Measurements from ENCODE around the gene WDR77. TPM values are rescaled to one million over a fixed set of nuclear protein-coding genes. Genes with fewer than 3 reads are reported as not detected.

WDR77 gene
- 10 to 100 TPM; 40.3 to 43.2 (median 41.0) TPM for polyA plus RNA-seq (ENCODE audit: insufficient read length in 4 of 4)

GRCh38 chr1:111448918-111449702, at the start of gene WDR77, which contains the start of gene ATP5PB:
WDR77 (minus strand) TSS chr1:111449256; CDS start chr1:111449169, 87 bp downstream.
ATP5PB (plus strand) TSS chr1:111449464; CDS start chr1:111449542, 78 bp downstream.
- peak; percentile 92 to 99 (median 98) for DNase-seq (ENCODE audit: low read depth in 4 of 4, low spot score in 3 of 4)

DNA sequence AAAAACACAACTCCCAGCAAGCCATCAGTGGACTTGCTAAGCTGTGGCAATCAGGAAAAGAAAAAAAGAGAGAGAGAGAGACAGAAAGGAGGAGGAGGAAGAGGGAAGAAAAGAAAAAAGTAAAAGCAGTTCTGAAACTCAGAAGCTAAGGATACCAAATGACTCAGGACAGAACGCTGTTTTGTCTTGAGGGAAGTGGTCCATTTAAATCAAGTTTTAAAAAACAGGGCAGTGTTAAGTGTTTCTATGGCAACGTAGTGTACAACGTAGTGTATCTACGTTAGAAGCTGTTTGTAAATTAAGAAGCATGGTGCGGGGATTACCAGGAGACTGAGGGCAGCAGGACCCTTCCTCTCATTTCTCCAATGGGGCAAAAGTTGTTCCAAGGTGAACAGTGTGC, 48.5 kb upstream of the WDR77 start:
- DNase-seq (ENCODE audit: low read depth in 4 of 4, low spot score in 3 of 4) = no peak

GRCh38 chr1:111496398-111496797, 47.3 kb upstream of the WDR77 start:
- DNase-seq (ENCODE audit: low read depth in 4 of 4, low spot score in 3 of 4) = no peak

GRCh38 chr1:111491070-111491469, 42.0 kb upstream of the WDR77 start:
- no peak for DNase-seq (ENCODE audit: low read depth in 4 of 4, low spot score in 3 of 4)

GRCh38 chr1:111490220-111490619, 41.2 kb upstream of the WDR77 start:
- DNase-seq (ENCODE audit: low read depth in 4 of 4, low spot score in 3 of 4) = no peak

- no peak for DNase-seq (ENCODE audit: low read depth in 4 of 4, low spot score in 3 of 4)
Measured at GRCh38 chr1:111489604-111490003, 40.5 kb upstream of the WDR77 start.

- DNase-seq (ENCODE audit: low read depth in 4 of 4, low spot score in 3 of 4) = no peak
Measured at GRCh38 chr1:111488669-111489068, 39.6 kb upstream of the WDR77 start.

DNA sequence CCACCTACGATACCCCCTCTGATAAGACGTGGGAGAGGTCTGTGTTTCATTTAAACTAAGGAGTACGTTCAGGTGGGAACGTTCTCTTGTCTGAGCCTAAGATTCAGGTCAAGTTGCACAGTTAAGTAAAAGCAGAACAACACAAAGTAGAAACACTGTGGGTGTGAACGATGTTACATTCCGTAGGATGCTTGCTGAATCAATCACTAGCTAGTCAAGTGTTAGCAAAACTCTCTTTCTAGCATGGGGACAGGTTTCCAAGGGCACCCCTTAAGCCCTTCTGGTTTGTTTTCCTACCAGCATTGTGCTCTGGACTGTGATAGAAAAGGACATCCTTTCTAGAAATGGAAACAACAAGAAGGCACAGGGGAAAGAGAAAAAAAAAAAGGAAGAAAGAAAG, 38.1 kb upstream of the WDR77 start:
- no peak for DNase-seq (ENCODE audit: low read depth in 4 of 4, low spot score in 3 of 4)

DNA sequence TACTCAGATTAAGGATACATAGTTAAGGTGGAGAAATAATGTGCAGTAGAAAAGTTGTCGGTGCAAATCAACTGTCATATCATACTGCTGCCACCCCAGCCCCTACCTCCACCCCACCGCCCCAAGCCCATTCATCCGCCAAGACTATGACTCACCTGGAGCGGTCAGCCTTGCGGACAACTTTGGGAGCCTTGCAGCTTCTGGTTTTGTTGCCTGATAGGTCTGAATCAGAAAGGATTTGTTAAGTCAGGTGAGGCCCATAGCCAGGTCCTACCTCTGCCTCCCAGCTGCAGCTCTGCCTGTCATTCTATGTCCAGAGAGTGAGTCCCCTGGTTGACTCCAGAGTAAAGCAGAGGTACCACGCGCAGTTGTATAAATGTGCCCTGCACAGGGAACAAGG, 37.4 kb upstream of the WDR77 start:
- DNase-seq (ENCODE audit: low read depth in 4 of 4, low spot score in 3 of 4) = no peak

- DNase-seq (ENCODE audit: low read depth in 4 of 4, low spot score in 3 of 4) = no peak
Measured at GRCh38 chr1:111484391-111485026, 35.5 kb upstream of the WDR77 start.

DNA sequence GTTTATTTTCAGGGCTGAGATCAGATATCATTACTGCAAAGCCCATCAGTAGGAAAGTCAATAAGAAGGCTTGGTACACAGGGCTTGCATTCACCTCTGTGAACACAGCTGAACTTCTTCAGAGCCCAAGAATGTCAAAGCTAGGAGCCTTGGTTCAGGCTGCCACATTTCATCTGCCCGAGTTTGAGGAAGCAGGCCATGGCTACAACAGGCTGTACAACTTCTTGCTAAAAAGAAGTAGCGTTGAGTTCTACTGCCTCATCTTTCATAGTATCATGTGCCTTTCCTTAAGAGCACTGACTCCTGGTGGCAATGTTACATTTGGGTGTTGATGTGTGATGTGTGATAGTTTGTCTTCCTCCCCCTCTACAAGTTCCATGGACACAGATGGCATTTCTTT, 34.8 kb upstream of the WDR77 start:
- DNase-seq (ENCODE audit: low read depth in 4 of 4, low spot score in 3 of 4) = no peak

DNA sequence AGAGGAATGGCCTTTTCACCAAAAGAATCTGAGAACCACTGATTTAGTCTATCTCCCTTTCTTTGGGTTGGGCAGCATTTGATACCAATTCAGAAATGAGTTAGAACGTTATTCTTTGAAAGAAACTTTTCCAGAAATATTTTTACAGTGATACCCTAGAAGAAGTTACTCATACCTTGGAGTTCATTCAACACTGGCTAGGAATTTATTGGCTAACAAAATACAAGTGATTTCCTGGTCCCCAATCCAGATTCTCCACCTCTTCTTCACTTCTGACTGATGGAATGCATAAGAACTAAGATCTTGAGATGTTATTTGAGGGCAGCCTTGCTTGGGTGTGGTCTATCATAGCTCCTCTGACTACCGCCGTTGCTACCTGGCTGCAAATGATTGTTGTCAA, 34.1 kb upstream of the WDR77 start:
- no peak for DNase-seq (ENCODE audit: low read depth in 4 of 4, low spot score in 3 of 4)

- DNase-seq (ENCODE audit: low read depth in 4 of 4, low spot score in 3 of 4) = peak; percentile 23 to 57 (median 43)
Measured at GRCh38 chr1:111481387-111482221, 32.5 kb upstream of the WDR77 start.

GRCh38 chr1:111480674-111481073, 31.6 kb upstream of the WDR77 start:
- DNase-seq (ENCODE audit: low read depth in 4 of 4, low spot score in 3 of 4) = no peak

DNA sequence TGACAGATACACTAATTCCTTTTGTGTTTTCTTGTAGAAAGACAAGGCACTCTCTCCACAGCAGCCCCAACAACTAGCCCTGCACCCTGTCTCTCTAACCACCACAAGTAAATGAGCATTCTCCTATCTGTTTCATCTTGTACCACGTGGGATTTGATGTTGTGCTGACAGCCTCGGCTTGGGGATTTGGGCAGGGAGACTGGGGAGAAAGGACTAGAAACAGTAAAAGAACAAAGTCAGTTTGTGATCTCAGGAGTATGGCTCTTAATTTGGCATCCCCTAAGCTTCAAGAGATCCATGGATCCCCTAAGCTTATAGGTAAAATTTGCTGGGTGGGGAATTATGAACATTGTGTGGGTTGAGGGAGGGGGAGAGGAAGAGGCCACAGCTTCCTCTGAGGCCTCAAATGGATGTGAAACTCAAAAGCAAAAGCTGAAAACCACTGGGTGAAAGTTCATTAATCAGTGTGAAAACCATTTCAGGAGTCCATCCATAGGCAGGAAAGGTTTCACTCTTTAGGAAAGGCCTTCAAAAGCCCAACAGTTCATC, 27.8 kb upstream of the WDR77 start:
- DNase-seq (ENCODE audit: low read depth in 4 of 4, low spot score in 3 of 4) = no peak

DNA sequence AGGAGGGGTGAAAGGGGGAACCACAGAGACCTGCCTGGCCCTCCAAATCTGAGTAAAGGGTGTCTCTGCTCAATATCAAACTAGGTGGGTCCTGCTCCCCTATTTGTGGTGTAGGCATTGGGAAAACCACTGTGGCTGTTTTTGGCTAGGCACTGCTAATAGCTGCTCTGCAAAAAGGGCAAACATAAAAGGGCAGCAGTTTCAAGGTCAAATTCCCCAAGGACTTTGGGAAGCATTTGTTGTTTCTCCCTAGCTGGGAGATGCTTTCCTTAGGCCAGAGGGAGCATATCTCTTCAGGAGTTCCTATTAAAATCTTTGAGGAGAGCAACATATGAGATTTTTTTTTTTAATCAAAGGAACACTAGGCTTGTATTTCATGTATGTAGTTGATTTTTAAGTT, 27.2 kb upstream of the WDR77 start:
- no peak for DNase-seq (ENCODE audit: low read depth in 4 of 4, low spot score in 3 of 4)

- DNase-seq (ENCODE audit: low read depth in 4 of 4, low spot score in 3 of 4) = no peak
Measured at GRCh38 chr1:111475701-111476100, 26.6 kb upstream of the WDR77 start.

GRCh38 chr1:111474521-111474920, 25.5 kb upstream of the WDR77 start:
- no peak for DNase-seq (ENCODE audit: low read depth in 4 of 4, low spot score in 3 of 4)

- no peak for DNase-seq (ENCODE audit: low read depth in 4 of 4, low spot score in 3 of 4)
Measured at GRCh38 chr1:111474106-111474505, 25.1 kb upstream of the WDR77 start.

DNA sequence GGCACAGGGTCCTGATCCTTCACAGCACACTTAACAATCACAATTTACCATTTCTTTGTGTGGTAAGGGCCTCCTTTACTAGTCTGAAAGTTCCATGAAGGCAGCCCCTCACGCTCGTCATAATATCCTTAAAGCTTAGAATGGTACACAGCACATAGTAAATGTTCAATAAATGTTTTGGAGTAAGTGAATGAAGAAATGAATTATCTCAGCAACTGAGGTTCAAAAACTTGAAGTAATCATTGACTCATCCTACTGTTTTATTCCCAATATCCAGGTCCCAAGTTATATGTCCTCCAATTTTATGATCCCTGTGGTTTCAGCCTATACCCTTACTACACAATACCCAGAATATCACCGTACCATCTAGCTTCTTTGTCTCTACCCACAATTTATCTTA, 22.5 kb upstream of the WDR77 start:
- DNase-seq (ENCODE audit: low read depth in 4 of 4, low spot score in 3 of 4) = no peak

GRCh38 chr1:111471012-111471411, 22.0 kb upstream of the WDR77 start:
- DNase-seq (ENCODE audit: low read depth in 4 of 4, low spot score in 3 of 4) = no peak

Measured in right renal pelvis (tissue), 4 donors.